Thyroid gland (tissue), 4 donors: ENCODE data around the gene PTP4A1.

Source experiments
- CTCF ChIP-seq, 6 experiments: fragments of 200-600 bp in 3 of 6; fragments of 450-650 bp in 3 of 6; sonication (generic) in 3 of 6; IDR thresholded peaks; one replicate each; pipeline ENCODE4 v1.5.1; 2016 to 2019; ENCODE audit warnings: antibody characterized with exemption in 6 of 6, mild to moderate bottlenecking in 2 of 6, inconsistent platforms in 1 of 6, moderate library complexity in 1 of 6
- POLR2A ChIP-seq, 2 donors: fragments of 450-650 bp; IDR thresholded peaks; one replicate each; pipeline ENCODE4 v1.6.1; 2017; ENCODE audit warnings: antibody characterized with exemption in 2 of 2, mild to moderate bottlenecking in 2 of 2, moderate library complexity in 1 of 2

DNA sequence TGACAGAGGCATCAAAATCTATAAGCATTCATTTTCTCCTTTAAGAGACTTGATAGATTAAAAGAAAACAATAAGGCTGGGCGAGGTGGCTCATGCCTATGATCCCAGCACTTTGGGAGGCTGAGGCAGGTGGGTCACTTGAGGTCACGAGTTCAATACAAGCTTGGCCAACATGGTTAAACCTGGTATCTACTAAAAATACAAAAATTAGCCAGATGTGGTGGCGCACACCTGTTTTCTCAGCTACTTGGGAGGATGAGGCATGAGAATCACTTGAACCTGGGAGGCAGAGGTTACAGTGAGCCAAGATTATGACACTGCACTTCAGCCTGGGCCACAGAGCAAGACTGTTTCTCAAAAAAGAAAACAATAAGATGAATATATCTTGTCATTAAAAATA, 39.3 kb upstream of the PTP4A1 start:
- TF ChIP-seq CTCF (IDR thresholded peaks at IDR 0.05) (no peak), POLR2A (IDR thresholded peaks at IDR 0.05) (no peak)
